NCI-H524 treated with DMSO at 0.1 percent for 48 hours (cell line): ENCODE data around the gene UBE2L5.

Source experiments
- DNase-seq: peaks from one replicate; lab custom pipeline; 2025; lab: John Stamatoyannopoulos, UW

The UBE2L5 gene

DNA sequence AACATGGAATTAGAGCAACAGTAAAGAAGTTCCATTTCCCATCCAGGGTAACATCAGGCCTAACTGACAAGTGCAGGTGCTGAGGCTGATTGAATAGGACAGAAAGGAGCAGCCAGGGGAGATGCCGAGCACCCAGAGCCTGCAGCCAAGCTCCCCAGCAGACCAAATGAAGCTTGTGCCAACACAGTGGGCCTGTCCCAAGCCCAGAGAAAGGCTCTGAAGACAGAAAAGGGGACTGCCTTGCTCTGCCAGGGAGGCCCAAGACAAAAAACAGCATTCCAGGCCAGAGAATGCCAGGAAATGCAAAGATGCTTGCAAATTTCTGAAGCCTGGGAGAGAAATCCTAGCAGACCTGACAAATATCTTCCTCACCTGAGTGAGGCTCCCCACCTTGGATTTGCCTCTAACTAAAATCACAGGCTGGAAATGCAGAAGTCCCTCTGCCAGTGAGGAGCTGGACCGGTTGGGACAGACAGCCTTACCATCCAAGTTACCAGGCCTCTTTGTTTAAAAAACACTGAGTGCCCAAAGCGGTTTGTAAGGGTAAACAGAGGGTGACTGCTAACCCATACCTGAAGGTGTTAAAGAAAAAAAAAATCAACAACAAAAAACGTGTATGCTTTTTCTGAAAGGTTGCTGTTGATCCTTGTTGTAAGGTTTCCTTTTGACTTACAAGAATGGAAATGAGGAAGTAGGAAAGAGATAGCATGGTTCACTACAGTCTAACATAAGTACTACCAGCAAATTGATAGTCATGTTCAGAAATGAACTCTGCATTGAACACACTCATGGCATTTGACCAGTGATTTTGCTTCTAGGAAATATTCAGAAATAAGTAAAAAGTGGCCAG lies 55.3 kb downstream of the UBE2L5 start:
- no peak for DNase-seq
